Mucosa of rectum (tissue), 2 donors: Measurements from ENCODE around the gene SCGB3A2.

Experiments
- H3K27ac ChIP-seq, 2 donors: one replicate each; pipeline ENCODE4 v1.7.0; 2013; ENCODE audit warnings: inconsistent platforms in 2 of 2, low read depth in 2 of 2, low read length in 2 of 2
- H3K27me3 ChIP-seq, 2 donors: one replicate each; pipeline ENCODE4 v1.7.0; 2013; ENCODE audit warnings: low read length in 2 of 2; ENCODE audit not compliant: control insufficient read depth in 2 of 2, insufficient read depth in 2 of 2
- H3K36me3 ChIP-seq, 2 donors: one replicate each; pipeline ENCODE4 v1.7.0; 2013; ENCODE audit warnings: low read length in 2 of 2; ENCODE audit not compliant: control insufficient read depth in 2 of 2, insufficient read depth in 2 of 2
- H3K4me1 ChIP-seq, 2 donors: one replicate each; pipeline ENCODE4 v1.7.0; 2013; ENCODE audit warnings: low read length in 2 of 2, mild to moderate bottlenecking in 1 of 2; ENCODE audit not compliant: control insufficient read depth in 2 of 2, insufficient read depth in 2 of 2
- H3K4me3 ChIP-seq, 2 donors: one replicate each; pipeline ENCODE4 v1.7.0; 2013; ENCODE audit warnings: low read length in 2 of 2
- H3K9ac ChIP-seq, 2 donors: one replicate each; pipeline ENCODE4 v1.7.0; 2013; ENCODE audit warnings: low read length in 2 of 2, low read depth in 1 of 2, mild to moderate bottlenecking in 1 of 2
- H3K9me3 ChIP-seq, 2 donors: one replicate each; pipeline ENCODE4 v1.7.0; 2013; ENCODE audit warnings: low read length in 2 of 2; ENCODE audit not compliant: control insufficient read depth in 2 of 2
- donor health status: healthy.
- donor health status: Normal muscosa, but diverticular disease.

SCGB3A2 gene

GRCh38 chr5:147876141-147876540 is 2.4 kb upstream of the SCGB3A2 start:
- H3K9ac ChIP-seq, result no peak overlapping the region
- no peaks in the 10 kb centered on the region for H3K27me3 ChIP-seq
- H3K9me3 ChIP-seq, result no peaks in the 10 kb centered on the region
- no peak overlapping the region for H3K27ac ChIP-seq
- no peaks in the 10 kb centered on the region for H3K4me1 ChIP-seq
- no peak overlapping the region for H3K4me3 ChIP-seq
- no peaks in the 10 kb centered on the region for H3K36me3 ChIP-seq

- Histone ChIP-seq H3K9ac (no peak overlapping the region), H3K4me3 (no peak overlapping the region), H3K27me3 (no peaks in the 10 kb centered on the region), H3K36me3 (no peaks in the 10 kb centered on the region), H3K27ac (no peak overlapping the region), H3K4me1 (no peaks in the 10 kb centered on the region), H3K9me3 (no peaks in the 10 kb centered on the region)
These were observed 1.9 kb upstream of the SCGB3A2 start for GRCh38 chr5:147876626-147877025.

- H3K9ac ChIP-seq, result no peak overlapping the region
- H3K27me3 ChIP-seq, result no peaks in the 10 kb centered on the region
- H3K4me3 ChIP-seq, result no peak overlapping the region
- no peak overlapping the region for H3K27ac ChIP-seq
- no peaks in the 10 kb centered on the region for H3K36me3 ChIP-seq
- H3K9me3 ChIP-seq, result no peaks in the 10 kb centered on the region
- H3K4me1 ChIP-seq, result no peaks in the 10 kb centered on the region
These were observed 1.3 kb downstream of the SCGB3A2 start for GRCh38 chr5:147879784-147880183.

GRCh38 chr5:147880487-147880886 is 2.0 kb downstream of the SCGB3A2 start:
- H3K9ac ChIP-seq, result no peak overlapping the region
- H3K4me3 ChIP-seq, result no peak overlapping the region
- no peaks in the 10 kb centered on the region for H3K4me1 ChIP-seq
- H3K36me3 ChIP-seq, result no peaks in the 10 kb centered on the region
- H3K27me3 ChIP-seq, result no peaks in the 10 kb centered on the region
- no peaks in the 10 kb centered on the region for H3K9me3 ChIP-seq
- no peak overlapping the region for H3K27ac ChIP-seq

GRCh38 chr5:147882586-147883313 is 4.2 kb downstream of the SCGB3A2 start:
- Histone ChIP-seq H3K36me3 (no peaks in the 10 kb centered on the region), H3K4me1 (no peaks in the 10 kb centered on the region), H3K27me3 (no peaks in the 10 kb centered on the region), H3K9me3 (no peaks in the 10 kb centered on the region), H3K4me3 (no peak overlapping the region), H3K27ac (no peak overlapping the region), H3K9ac (no peak overlapping the region)

- H3K4me1 ChIP-seq, result no peaks in the 10 kb centered on the region
- H3K27me3 ChIP-seq, result no peaks in the 10 kb centered on the region
- H3K4me3 ChIP-seq, result no peak overlapping the region
- no peaks in the 10 kb centered on the region for H3K36me3 ChIP-seq
- no peak overlapping the region for H3K9ac ChIP-seq
- no peak overlapping the region for H3K27ac ChIP-seq
- no peaks in the 10 kb centered on the region for H3K9me3 ChIP-seq
These were observed 8.6 kb downstream of the SCGB3A2 start for GRCh38 chr5:147887026-147887627.

GRCh38 chr5:147887930-147888329 is 9.4 kb downstream of the SCGB3A2 start:
- no peaks in the 10 kb centered on the region for H3K4me1 ChIP-seq
- H3K9me3 ChIP-seq, result no peaks in the 10 kb centered on the region
- H3K9ac ChIP-seq, result no peak overlapping the region
- H3K36me3 ChIP-seq, result no peaks in the 10 kb centered on the region
- H3K27ac ChIP-seq, result no peak overlapping the region
- H3K4me3 ChIP-seq, result no peak overlapping the region
- H3K27me3 ChIP-seq, result no peaks in the 10 kb centered on the region

GRCh38 chr5:147892696-147893296 is 14.3 kb downstream of the SCGB3A2 start:
- Histone ChIP-seq H3K4me3 (no peak overlapping the region), H3K36me3 (no peaks in the 10 kb centered on the region), H3K9ac (no peak overlapping the region), H3K4me1 (no peaks in the 10 kb centered on the region), H3K27me3 (no peaks in the 10 kb centered on the region), H3K27ac (no peak overlapping the region), H3K9me3 (no peaks in the 10 kb centered on the region)

GRCh38 chr5:147893820-147894219 is 15.3 kb downstream of the SCGB3A2 start:
- Histone ChIP-seq H3K9ac (no peak overlapping the region), H3K27ac (no peak overlapping the region), H3K36me3 (no peaks in the 10 kb centered on the region), H3K27me3 (no peaks in the 10 kb centered on the region), H3K9me3 (no peaks in the 10 kb centered on the region), H3K4me3 (no peak overlapping the region), H3K4me1 (no peaks in the 10 kb centered on the region)

- Histone ChIP-seq H3K4me1 (no peaks in the 10 kb centered on the region), H3K27ac (no peak overlapping the region), H3K9me3 (no peaks in the 10 kb centered on the region), H3K36me3 (no peaks in the 10 kb centered on the region), H3K27me3 (no peaks in the 10 kb centered on the region), H3K4me3 (no peak overlapping the region), H3K9ac (no peak overlapping the region)
These were observed 17.4 kb downstream of the SCGB3A2 start for GRCh38 chr5:147895864-147896263.
